Measurements from ENCODE around the gene HGFAC. TPM values are rescaled to one million over a fixed set of nuclear protein-coding genes. Genes with fewer than 3 reads are reported as not detected.

Gene HGFAC
- polyA plus RNA-seq, 1 donor from 2014 or later, result 16.2 TPM

- Histone ChIP-seq H3K9ac (ENCODE audit: low read length) (no peak overlapping the region), H4K20me1 (ENCODE audit: insufficient read depth) (no peaks in the 10 kb centered on the region), H3K79me2 (replicated peaks; ENCODE audit: insufficient read depth, low read length) (no peaks in the 10 kb centered on the region), H3K27me3 (ENCODE audit: insufficient read depth, low read depth, low read length) (no peaks in the 10 kb centered on the region), H3F3A (ENCODE audit: insufficient read depth, low read length, poor library complexity, severe bottlenecking) (no peaks in the 10 kb centered on the region), H3K9me3 (ENCODE audit: low read length) (no peaks in the 10 kb centered on the region), H2AFZ (ENCODE audit: low read depth, low read length) (no peak overlapping the region), H3K4me2 (ENCODE audit: low read length) (no peak overlapping the region), H3K4me3 (ENCODE audit: low read length) (no peak overlapping the region), H3K36me3 (ENCODE audit: insufficient read depth, low read length) (peaks cover 4% of the 10 kb centered on the region), H3K9me2 (ENCODE audit: insufficient read depth, low read length) (no peaks in the 10 kb centered on the region), H3K27ac (ENCODE audit: low read length) (no peak overlapping the region)
- TF ChIP-seq TAF1 (IDR thresholded peaks at IDR 0.05; ENCODE audit: low read depth) (no peak), EP300 (conservative IDR thresholded peaks at IDR 0.05; ENCODE audit: poor library complexity, severe bottlenecking) (no peak), POLR2AphosphoS5 (IDR thresholded peaks at IDR 0.05) (no peak), REST (IDR thresholded peaks at IDR 0.05; ENCODE audit: borderline replicate concordance) (no peak), EZH2 (IDR thresholded peaks at IDR 0.05; ENCODE audit: borderline replicate concordance, insufficient read depth, low read length, poor library complexity, severe bottlenecking) (no peak), RAD21 (conservative IDR thresholded peaks at IDR 0.05) (no peak), SMC3 (conservative IDR thresholded peaks at IDR 0.05; ENCODE audit: poor library complexity) (no peak), MXI1 (conservative IDR thresholded peaks at IDR 0.05; ENCODE audit: poor library complexity, severe bottlenecking) (no peak), CTCF (IDR thresholded peaks at IDR 0.05; ENCODE audit: poor library complexity, severe bottlenecking) (no peak)
Measured at GRCh38 chr4:3418029-3418762, 23.6 kb upstream of the HGFAC start.

- Histone ChIP-seq H3F3A (ENCODE audit: insufficient read depth, low read length, poor library complexity, severe bottlenecking) (no peaks in the 10 kb centered on the region), H3K9me3 (ENCODE audit: low read length) (no peaks in the 10 kb centered on the region), H3K4me2 (ENCODE audit: low read length) (no peak overlapping the region), H3K4me3 (ENCODE audit: low read length) (no peak overlapping the region), H3K36me3 (ENCODE audit: insufficient read depth, low read length) (peaks cover 4% of the 10 kb centered on the region), H3K27ac (ENCODE audit: low read length) (no peak overlapping the region), H2AFZ (ENCODE audit: low read depth, low read length) (no peak overlapping the region), H3K79me2 (replicated peaks; ENCODE audit: insufficient read depth, low read length) (no peaks in the 10 kb centered on the region), H4K20me1 (ENCODE audit: insufficient read depth) (no peaks in the 10 kb centered on the region), H3K27me3 (ENCODE audit: insufficient read depth, low read depth, low read length) (no peaks in the 10 kb centered on the region), H3K9me2 (ENCODE audit: insufficient read depth, low read length) (no peaks in the 10 kb centered on the region), H3K9ac (ENCODE audit: low read length) (no peak overlapping the region)
- TF ChIP-seq EZH2 (IDR thresholded peaks at IDR 0.05; ENCODE audit: borderline replicate concordance, insufficient read depth, low read length, poor library complexity, severe bottlenecking), result no peak
- no peak for TF ChIP-seq POLR2AphosphoS5 (IDR thresholded peaks at IDR 0.05)
- no peak for TF ChIP-seq CTCF (IDR thresholded peaks at IDR 0.05; ENCODE audit: poor library complexity, severe bottlenecking)
- TF ChIP-seq EP300 (conservative IDR thresholded peaks at IDR 0.05; ENCODE audit: poor library complexity, severe bottlenecking), result no peak
- no peak for TF ChIP-seq REST (IDR thresholded peaks at IDR 0.05; ENCODE audit: borderline replicate concordance)
- TF ChIP-seq RAD21 (conservative IDR thresholded peaks at IDR 0.05), result no peak
- TF ChIP-seq TAF1 (IDR thresholded peaks at IDR 0.05; ENCODE audit: low read depth), result no peak
- no peak for TF ChIP-seq SMC3 (conservative IDR thresholded peaks at IDR 0.05; ENCODE audit: poor library complexity)
- no peak for TF ChIP-seq MXI1 (conservative IDR thresholded peaks at IDR 0.05; ENCODE audit: poor library complexity, severe bottlenecking)
Measured at GRCh38 chr4:3419836-3420605, 21.7 kb upstream of the HGFAC start.

Data from neural cell (in vitro differentiated cells).